HK-2 (cell line): Measurements from ENCODE around the gene C12orf60.
A peak's percentile ranks its signal among the peaks of the same experiment; 100 is the strongest.
"Not testable (repeated sequence)": the region's sequence is repeated elsewhere in the genome, so short reads cannot be mapped to it uniquely, and the experiment has no call there.

ENCODE experiments used
- DNase-seq: peaks from one replicate; pipeline ENCODE4 v3.0.0-alpha.2; 2018; ENCODE audit not compliant: unreplicated experiment

C12orf60 gene

GRCh38 chr12:14803011-14803829 lies at the start of gene C12orf60, which contains the start of gene WBP11:
Gene C12orf60, plus strand, starts transcription at chr12:14803670. Its CDS starts 19,266 bp downstream, at chr12:14822936.
Gene WBP11, minus strand, starts transcription at chr12:14803478. Its CDS starts 2,095 bp downstream, at chr12:14801383.
- peak; percentile 93 for DNase-seq

- no peak for DNase-seq
Measured at GRCh38 chr12:14756334-14757143, 46.9 kb upstream of the C12orf60 start.

DNA sequence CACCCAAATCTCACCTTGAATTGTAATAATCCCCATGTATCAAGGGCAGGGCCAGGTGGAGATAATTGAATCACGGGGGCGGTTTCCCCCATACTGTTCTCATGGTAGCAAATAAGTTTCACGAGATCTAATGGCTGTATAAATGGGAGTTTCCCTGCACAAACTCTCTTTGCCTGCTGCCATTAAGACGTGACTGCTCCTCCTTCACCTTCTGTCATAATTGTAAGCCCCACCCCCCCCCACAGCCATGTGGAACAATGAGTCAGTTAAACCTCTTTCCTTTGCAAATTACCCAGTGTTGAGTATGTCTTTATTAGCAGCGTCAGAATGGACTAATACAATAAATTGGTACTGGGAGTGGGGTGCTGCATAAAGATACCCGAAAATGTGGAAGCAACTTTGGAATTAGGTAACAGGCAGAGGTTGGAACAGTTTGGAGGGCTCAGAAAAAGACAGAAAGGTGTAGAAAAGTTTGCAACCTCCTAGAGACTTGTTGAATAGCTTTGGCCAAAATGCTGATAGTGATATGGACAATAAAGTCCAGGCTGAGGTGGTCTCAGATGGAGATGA lies 43.7 kb upstream of the C12orf60 start:
- not testable (repeated sequence) for DNase-seq

- no peak for DNase-seq
Measured at GRCh38 chr12:14765398-14765797, 38.1 kb upstream of the C12orf60 start.

DNA sequence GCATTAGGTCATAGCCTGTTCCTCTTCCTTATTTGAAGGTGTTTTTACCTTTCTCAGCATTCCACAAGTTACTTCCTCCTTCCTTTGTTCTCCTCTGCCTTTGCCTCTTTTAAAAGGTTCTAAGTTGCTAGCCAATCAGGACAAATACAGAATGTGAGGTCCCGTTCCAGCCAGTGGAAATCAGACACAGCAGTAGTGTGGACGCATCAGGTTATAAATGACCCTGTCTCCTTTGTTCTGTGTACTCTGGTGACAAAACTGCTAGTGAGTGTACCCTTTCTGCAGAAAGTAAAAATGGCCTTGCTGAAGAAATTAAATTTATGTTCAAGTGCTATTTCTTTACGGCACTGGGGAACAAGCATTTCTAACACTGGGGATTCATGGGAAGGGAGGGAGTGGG lies 37.5 kb upstream of the C12orf60 start:
- DNase-seq: not testable (repeated sequence)

- DNase-seq: no peak
Measured at GRCh38 chr12:14766649-14767215, 36.7 kb upstream of the C12orf60 start.

GRCh38 chr12:14767617-14768016 lies 35.9 kb upstream of the C12orf60 start:
- no peak for DNase-seq

- peak; percentile 6 for DNase-seq
Measured at GRCh38 chr12:14768823-14769405, 34.6 kb upstream of the C12orf60 start.

GRCh38 chr12:14769466-14769968 lies 34.0 kb upstream of the C12orf60 start:
- no peak for DNase-seq

- peak; percentile 92 for DNase-seq
Measured at GRCh38 chr12:14769969-14770495, 33.4 kb upstream of the C12orf60 start.

GRCh38 chr12:14770496-14771461 lies 32.7 kb upstream of the C12orf60 start:
- DNase-seq: peak; percentile 97

DNA sequence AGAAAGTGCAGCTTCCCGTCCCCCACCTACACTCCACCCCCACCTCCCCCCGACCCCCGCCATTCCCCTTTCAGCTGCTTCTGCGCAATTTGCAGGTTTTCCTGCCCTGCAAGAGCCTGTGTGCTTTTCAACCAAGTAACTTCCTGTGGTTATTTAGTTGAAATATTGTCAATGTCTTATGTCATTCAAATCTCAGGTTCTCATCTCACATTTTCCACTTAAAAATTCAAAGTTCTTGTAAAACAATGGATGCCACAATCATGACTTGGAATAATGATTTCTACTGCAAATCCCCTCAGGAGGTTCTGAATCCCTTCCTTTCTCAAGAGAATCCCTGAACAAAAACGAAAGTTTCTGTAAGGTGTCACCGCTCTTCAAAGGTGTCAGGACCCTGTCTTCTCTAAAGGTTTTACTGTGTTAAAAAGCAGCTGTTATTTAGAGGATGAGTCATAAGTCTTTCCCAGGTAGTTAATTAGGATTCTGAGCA lies 31.8 kb upstream of the C12orf60 start:
- DNase-seq: peak; percentile 7

DNA sequence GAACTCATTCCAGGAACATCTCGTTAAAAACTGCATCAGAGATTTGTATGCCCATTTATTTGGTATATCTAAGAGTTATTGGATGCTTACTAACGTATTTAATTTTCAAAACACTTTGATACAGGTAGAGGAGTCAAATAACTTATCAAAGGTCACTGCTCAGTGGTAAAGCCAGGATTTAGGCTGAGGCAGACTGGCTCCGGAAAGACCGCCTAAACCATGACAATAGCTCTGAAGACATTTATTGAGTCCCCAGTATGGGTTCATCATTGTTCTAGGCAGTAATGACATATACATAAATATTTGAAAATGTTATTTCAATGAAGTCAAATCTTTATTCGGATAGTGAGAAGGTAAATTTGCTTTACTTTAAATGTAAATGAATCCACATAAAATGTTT lies 30.5 kb upstream of the C12orf60 start:
- no peak for DNase-seq

GRCh38 chr12:14773685-14774073 lies 29.8 kb upstream of the C12orf60 start:
- DNase-seq: no peak

GRCh38 chr12:14774074-14774905 lies 29.2 kb upstream of the C12orf60 start:
- peak; percentile 93 for DNase-seq

- DNase-seq: peak; percentile 40
Measured at GRCh38 chr12:14774906-14775635, 28.4 kb upstream of the C12orf60 start.

GRCh38 chr12:14775636-14775980 lies 27.9 kb upstream of the C12orf60 start:
- DNase-seq: no peak

DNA sequence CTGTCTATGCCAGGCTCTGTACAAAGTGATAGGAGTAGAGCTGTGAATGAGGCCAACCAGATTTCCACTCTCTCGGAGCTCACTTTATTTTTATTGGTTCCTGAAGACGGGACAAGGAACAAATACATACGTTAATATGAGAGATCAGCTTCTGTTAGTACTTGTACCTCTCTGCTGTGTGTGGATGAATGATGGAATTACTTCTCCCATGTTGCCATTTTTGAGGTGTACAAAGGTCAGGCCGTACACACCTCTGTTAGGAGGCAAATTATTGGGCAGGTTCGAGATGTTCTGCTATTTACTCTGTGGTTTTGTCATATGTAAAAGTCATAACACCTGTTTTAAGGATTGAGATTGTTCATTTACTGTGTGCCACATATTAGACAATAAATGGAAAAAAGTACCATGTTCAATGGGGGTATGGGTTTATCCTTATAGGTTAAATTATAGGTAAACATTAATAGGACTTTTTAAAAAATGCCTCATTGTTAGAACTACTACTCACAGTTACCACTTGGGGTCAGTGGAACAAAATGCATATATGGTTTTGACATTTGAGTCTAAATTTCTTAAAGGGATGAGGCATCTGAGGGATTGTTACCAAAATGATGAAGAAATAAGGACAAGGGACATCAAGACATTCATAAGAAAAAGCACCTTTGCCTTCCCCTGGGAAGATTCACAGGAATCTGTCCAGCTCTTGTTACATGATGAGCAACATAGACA lies 27.1 kb upstream of the C12orf60 start:
- no peak for DNase-seq
